Stimulated activated effector memory CD8-positive, alpha-beta T cell treated with anti-CD3 and anti-CD28 coated beads, Interleukin-12 subunit alpha, Interleukin-12 subunit beta, amount 100 ng/mL, for 72 hours (primary cell): Measurements from ENCODE around the gene GRIN2A.

Experiments
- ATAC-seq: fragments of 150-1000 bp; cut with Tn5 transposase; 2 replicates; pipeline ENCODE4 v1.10.0; 2021
- DNase-seq, 2 donors: peaks; one replicate each; pipeline ENCODE4 v3.0.0; 2021 to 2022; ENCODE audit warnings: low spot score in 2 of 2
- H3K27ac Mint-ChIP-seq: one replicate; pipeline ENCODE4 v1.8.0; 2022; ENCODE audit warnings: mild to moderate bottlenecking, mixed read lengths
- H3K36me3 Mint-ChIP-seq: one replicate; pipeline ENCODE4 v1.8.0; 2022; ENCODE audit warnings: mild to moderate bottlenecking, mixed read lengths
- H3K4me1 Mint-ChIP-seq: one replicate; pipeline ENCODE4 v1.8.0; 2022; ENCODE audit warnings: mixed read lengths
- H3K4me3 Mint-ChIP-seq: one replicate; pipeline ENCODE4 v1.8.0; 2022; ENCODE audit warnings: mild to moderate bottlenecking, mixed read lengths
- H3K9me3 Mint-ChIP-seq: one replicate; pipeline ENCODE4 v1.8.0; 2022; ENCODE audit warnings: mixed read lengths

The GRIN2A gene

GRCh38 chr16:10020866-10021265, 161.4 kb downstream of the GRIN2A start:
- no peak overlapping the region for H3K4me3 Mint-ChIP-seq
- ATAC-seq (no peak), DNase-seq (no peak)
- H3K4me1 Mint-ChIP-seq: no peaks in the 10 kb centered on the region
- H3K36me3 Mint-ChIP-seq: no peaks in the 10 kb centered on the region
- no peaks in the 10 kb centered on the region for H3K9me3 Mint-ChIP-seq
- no peak overlapping the region for H3K27ac Mint-ChIP-seq

GRCh38 chr16:10016752-10017151, 165.5 kb downstream of the GRIN2A start:
- no peak overlapping the region for H3K27ac Mint-ChIP-seq
- H3K4me3 Mint-ChIP-seq: no peak overlapping the region
- ATAC-seq: no peak
- DNase-seq: no peak
- H3K9me3 Mint-ChIP-seq: no peaks in the 10 kb centered on the region
- H3K36me3 Mint-ChIP-seq: no peaks in the 10 kb centered on the region
- no peaks in the 10 kb centered on the region for H3K4me1 Mint-ChIP-seq

- H3K4me3 Mint-ChIP-seq: no peak overlapping the region
- no peaks in the 10 kb centered on the region for H3K36me3 Mint-ChIP-seq
- H3K27ac Mint-ChIP-seq: no peak overlapping the region
- H3K9me3 Mint-ChIP-seq: no peaks in the 10 kb centered on the region
- no peak for DNase-seq
- no peak for ATAC-seq
- H3K4me1 Mint-ChIP-seq: no peaks in the 10 kb centered on the region
Measured at GRCh38 chr16:10015397-10015796, 166.8 kb downstream of the GRIN2A start.

- ATAC-seq: no peak
- H3K27ac Mint-ChIP-seq: no peak overlapping the region
- no peaks in the 10 kb centered on the region for H3K9me3 Mint-ChIP-seq
Measured at GRCh38 chr16:10013774-10014173, 168.5 kb downstream of the GRIN2A start.

GRCh38 chr16:10013364-10013763, 168.9 kb downstream of the GRIN2A start:
- DNase-seq (no peak), ATAC-seq (no peak)
- Mint-ChIP-seq H3K4me1 (no peaks in the 10 kb centered on the region), H3K9me3 (no peaks in the 10 kb centered on the region), H3K4me3 (no peak overlapping the region), H3K27ac (no peak overlapping the region), H3K36me3 (no peaks in the 10 kb centered on the region)

More at GRCh38 chr16:10013774-10014173, 168.5 kb downstream of the GRIN2A start:
- H3K4me1 Mint-ChIP-seq: no peaks in the 10 kb centered on the region
- no peak for DNase-seq
- H3K4me3 Mint-ChIP-seq: no peak overlapping the region
- H3K36me3 Mint-ChIP-seq: no peaks in the 10 kb centered on the region

GRCh38 chr16:10009684-10010083, 172.5 kb downstream of the GRIN2A start:
- Mint-ChIP-seq H3K4me3 (no peak overlapping the region), H3K36me3 (no peaks in the 10 kb centered on the region), H3K9me3 (no peaks in the 10 kb centered on the region), H3K4me1 (no peaks in the 10 kb centered on the region), H3K27ac (no peak overlapping the region)
- DNase-seq (no peak), ATAC-seq (no peak)

GRCh38 chr16:10003486-10003885, 178.7 kb downstream of the GRIN2A start:
- no peak for DNase-seq
- no peak for ATAC-seq
- H3K4me3 Mint-ChIP-seq: no peak overlapping the region
- no peak overlapping the region for H3K27ac Mint-ChIP-seq
- no peaks in the 10 kb centered on the region for H3K36me3 Mint-ChIP-seq
- peaks cover 5% of the 10 kb centered on the region for H3K9me3 Mint-ChIP-seq
- H3K4me1 Mint-ChIP-seq: no peaks in the 10 kb centered on the region

GRCh38 chr16:10001258-10001775, 180.9 kb downstream of the GRIN2A start:
- DNase-seq (no peak), ATAC-seq (no peak)
- H3K4me3 Mint-ChIP-seq: no peak overlapping the region
- H3K4me1 Mint-ChIP-seq: no peaks in the 10 kb centered on the region
- no peak overlapping the region for H3K27ac Mint-ChIP-seq
- H3K36me3 Mint-ChIP-seq: no peaks in the 10 kb centered on the region
- H3K9me3 Mint-ChIP-seq: peaks cover 5% of the 10 kb centered on the region

- no peak for DNase-seq
- H3K4me3 Mint-ChIP-seq: no peak overlapping the region
- H3K4me1 Mint-ChIP-seq: no peaks in the 10 kb centered on the region
Measured at GRCh38 chr16:9996221-9996620, 186.0 kb downstream of the GRIN2A start.

GRCh38 chr16:9992441-9992840, 189.8 kb downstream of the GRIN2A start:
- Mint-ChIP-seq H3K4me3 (no peak overlapping the region), H3K4me1 (no peaks in the 10 kb centered on the region), H3K27ac (no peak overlapping the region), H3K9me3 (peaks cover 16% of the 10 kb centered on the region), H3K36me3 (no peaks in the 10 kb centered on the region)
- no peak for ATAC-seq
- DNase-seq: no peak

More at GRCh38 chr16:9996221-9996620, 186.0 kb downstream of the GRIN2A start:
- no peak for ATAC-seq
- Mint-ChIP-seq H3K27ac (no peak overlapping the region), H3K36me3 (no peaks in the 10 kb centered on the region), H3K9me3 (peaks cover 15% of the 10 kb centered on the region)

GRCh38 chr16:9980981-9981380, 201.2 kb downstream of the GRIN2A start:
- Mint-ChIP-seq H3K4me1 (no peaks in the 10 kb centered on the region), H3K9me3 (peaks cover 10% of the 10 kb centered on the region), H3K27ac (no peak overlapping the region), H3K36me3 (no peaks in the 10 kb centered on the region), H3K4me3 (no peak overlapping the region)
- ATAC-seq: no peak
- DNase-seq: no peak

- peaks cover 3% of the 10 kb centered on the region for H3K9me3 Mint-ChIP-seq
- H3K36me3 Mint-ChIP-seq: no peaks in the 10 kb centered on the region
- no peak overlapping the region for H3K27ac Mint-ChIP-seq
- no peaks in the 10 kb centered on the region for H3K4me1 Mint-ChIP-seq
- ATAC-seq: no peak
- H3K4me3 Mint-ChIP-seq: no peak overlapping the region
- DNase-seq: no peak
Measured at GRCh38 chr16:9978160-9978725, 204.0 kb downstream of the GRIN2A start.

- DNase-seq (no peak), ATAC-seq (no peak)
- no peak overlapping the region for H3K4me3 Mint-ChIP-seq
- no peaks in the 10 kb centered on the region for H3K4me1 Mint-ChIP-seq
- no peaks in the 10 kb centered on the region for H3K36me3 Mint-ChIP-seq
- H3K9me3 Mint-ChIP-seq: peaks cover 3% of the 10 kb centered on the region
- no peak overlapping the region for H3K27ac Mint-ChIP-seq
Measured at GRCh38 chr16:9977333-9977897, 204.8 kb downstream of the GRIN2A start.

GRCh38 chr16:9976601-9977000, 205.6 kb downstream of the GRIN2A start:
- ATAC-seq: no peak

GRCh38 chr16:9971907-9972306, 210.3 kb downstream of the GRIN2A start:
- Mint-ChIP-seq H3K36me3 (no peaks in the 10 kb centered on the region), H3K9me3 (no peaks in the 10 kb centered on the region), H3K27ac (no peak overlapping the region), H3K4me1 (no peaks in the 10 kb centered on the region), H3K4me3 (no peak overlapping the region)
- no peak for ATAC-seq
- no peak for DNase-seq

More at GRCh38 chr16:9976601-9977000, 205.6 kb downstream of the GRIN2A start:
- no peaks in the 10 kb centered on the region for H3K36me3 Mint-ChIP-seq
- no peak for DNase-seq
- no peaks in the 10 kb centered on the region for H3K4me1 Mint-ChIP-seq
- no peak overlapping the region for H3K27ac Mint-ChIP-seq
- H3K4me3 Mint-ChIP-seq: no peak overlapping the region
- peaks cover 3% of the 10 kb centered on the region for H3K9me3 Mint-ChIP-seq

- Mint-ChIP-seq H3K4me3 (no peak overlapping the region), H3K4me1 (no peaks in the 10 kb centered on the region), H3K9me3 (no peaks in the 10 kb centered on the region), H3K27ac (no peak overlapping the region), H3K36me3 (no peaks in the 10 kb centered on the region)
- DNase-seq (no peak), ATAC-seq (no peak)
Measured at GRCh38 chr16:9970796-9971195, 211.4 kb downstream of the GRIN2A start.
